Measurements from ENCODE around the gene SEL1L3.

- TF ChIP-seq, protein P1, sequence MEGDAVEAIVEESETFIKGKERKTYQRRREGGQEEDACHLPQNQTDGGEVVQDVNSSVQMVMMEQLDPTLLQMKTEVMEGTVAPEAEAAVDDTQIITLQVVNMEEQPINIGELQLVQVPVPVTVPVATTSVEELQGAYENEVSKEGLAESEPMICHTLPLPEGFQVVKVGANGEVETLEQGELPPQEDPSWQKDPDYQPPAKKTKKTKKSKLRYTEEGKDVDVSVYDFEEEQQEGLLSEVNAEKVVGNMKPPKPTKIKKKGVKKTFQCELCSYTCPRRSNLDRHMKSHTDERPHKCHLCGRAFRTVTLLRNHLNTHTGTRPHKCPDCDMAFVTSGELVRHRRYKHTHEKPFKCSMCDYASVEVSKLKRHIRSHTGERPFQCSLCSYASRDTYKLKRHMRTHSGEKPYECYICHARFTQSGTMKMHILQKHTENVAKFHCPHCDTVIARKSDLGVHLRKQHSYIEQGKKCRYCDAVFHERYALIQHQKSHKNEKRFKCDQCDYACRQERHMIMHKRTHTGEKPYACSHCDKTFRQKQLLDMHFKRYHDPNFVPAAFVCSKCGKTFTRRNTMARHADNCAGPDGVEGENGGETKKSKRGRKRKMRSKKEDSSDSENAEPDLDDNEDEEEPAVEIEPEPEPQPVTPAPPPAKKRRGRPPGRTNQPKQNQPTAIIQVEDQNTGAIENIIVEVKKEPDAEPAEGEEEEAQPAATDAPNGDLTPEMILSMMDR (conservative IDR thresholded peaks at IDR 0.05; ENCODE audit: low read length) = no peak
- TF ChIP-seq EZH2phosphoT487 (IDR thresholded peaks at IDR 0.05; ENCODE audit: borderline replicate concordance, low read depth, low read length) = no peak
Measured at GRCh38 chr4:25795566-25796454, 67.0 kb downstream of the SEL1L3 start.

Data from OCI-LY7 (cell line).